Subcutaneous abdominal adipose tissue (tissue), 5 donors: ENCODE results near the gene NKAIN4.

Experiments used
- H3K27ac ChIP-seq: one replicate; pipeline ENCODE4 v1.7.0; 2013; ENCODE audit warnings: low read depth, mild to moderate bottlenecking, inconsistent platforms, low read length, moderate library complexity
- H3K27me3 ChIP-seq, 5 donors: one replicate each; pipeline ENCODE4 v1.7.0; 2013; ENCODE audit warnings: low read length in 5 of 5, inconsistent platforms in 1 of 5; ENCODE audit not compliant: control insufficient read depth in 5 of 5, insufficient read depth in 4 of 5
- H3K36me3 ChIP-seq, 5 donors: one replicate each; pipeline ENCODE4 v1.7.0; 2013; ENCODE audit warnings: low read length in 5 of 5; ENCODE audit not compliant: control insufficient read depth in 5 of 5, insufficient read depth in 5 of 5
- H3K4me1 ChIP-seq, 5 donors: one replicate each; pipeline ENCODE4 v1.7.0; 2013; ENCODE audit warnings: low read length in 5 of 5, mild to moderate bottlenecking in 3 of 5, moderate library complexity in 1 of 5; ENCODE audit not compliant: control insufficient read depth in 5 of 5, insufficient read depth in 5 of 5
- H3K4me3 ChIP-seq, 5 donors: one replicate each; pipeline ENCODE4 v1.7.0; 2013; ENCODE audit warnings: low read length in 5 of 5, low read depth in 1 of 5
- H3K9ac ChIP-seq, 5 donors: one replicate each; pipeline ENCODE4 v1.7.0; 2013; ENCODE audit warnings: low read length in 5 of 5, mild to moderate bottlenecking in 4 of 5, moderate library complexity in 3 of 5
- H3K9me3 ChIP-seq, 5 donors: one replicate each; pipeline ENCODE4 v1.7.0; 2013; ENCODE audit warnings: low read length in 5 of 5; ENCODE audit not compliant: control insufficient read depth in 5 of 5
- donor health status: healthy.
- donor health status: healthy.
- donor health status: healthy.
- donor health status: healthy.
- donor health status: healthy.

The NKAIN4 gene

DNA sequence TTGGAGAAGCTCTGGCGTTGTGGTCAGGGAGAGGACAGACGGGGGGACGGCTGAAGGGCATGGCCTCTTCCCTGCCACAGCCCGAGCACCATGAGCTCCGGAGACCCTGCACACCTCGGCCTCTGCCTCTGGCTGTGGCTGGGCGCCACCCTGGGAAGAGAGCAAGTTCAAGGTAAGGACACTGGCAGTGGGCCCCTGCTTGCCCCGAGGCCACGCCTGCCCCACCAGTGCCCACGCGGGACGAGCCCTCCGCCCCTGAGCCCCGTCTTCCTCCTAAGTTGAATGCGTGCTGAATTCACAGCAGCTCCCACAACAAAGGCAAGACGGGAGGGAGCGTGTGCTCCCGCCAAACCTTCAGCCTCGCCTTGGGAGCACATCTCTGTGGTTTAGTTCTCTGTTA is 40.8 kb upstream of the NKAIN4 start:
- H3K27me3 ChIP-seq = peaks cover 57 to 67% (median 64%) of the 10 kb centered on the region in 5 donors
- H3K9me3 ChIP-seq = no peaks in the 10 kb centered on the region
- H3K4me1 ChIP-seq = no peaks in the 10 kb centered on the region
- no peak overlapping the region for H3K9ac ChIP-seq
- no peaks in the 10 kb centered on the region for H3K36me3 ChIP-seq
- H3K4me3 ChIP-seq = no peak overlapping the region
- H3K27ac ChIP-seq = no peak overlapping the region

DNA sequence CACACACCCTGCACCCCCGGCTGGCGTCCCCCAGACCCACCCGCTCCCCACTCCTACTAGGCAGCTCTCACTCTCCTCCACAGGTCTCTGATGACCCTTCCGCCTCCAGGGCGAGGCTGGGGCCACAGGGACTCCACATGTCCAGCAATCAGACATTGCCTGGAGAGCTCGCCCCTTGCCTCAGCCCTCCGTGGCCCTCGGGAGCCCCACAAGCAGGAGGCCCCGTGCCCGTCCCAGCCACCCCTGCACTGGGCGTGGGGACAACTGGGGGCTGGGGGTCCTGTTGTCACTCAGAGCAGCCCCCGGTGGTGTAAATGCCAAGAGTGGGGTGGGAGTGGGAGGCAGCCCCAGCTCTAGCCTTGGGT is 40.3 kb upstream of the NKAIN4 start:
- Histone ChIP-seq H3K36me3 (peaks cover 0 to 1% (median under 1%) of the 10 kb centered on the region in 5 donors), H3K4me3 (no peak overlapping the region), H3K9me3 (no peaks in the 10 kb centered on the region), H3K27ac (no peak overlapping the region), H3K27me3 (peaks cover 57 to 67% (median 64%) of the 10 kb centered on the region in 5 donors), H3K4me1 (no peaks in the 10 kb centered on the region), H3K9ac (no peak overlapping the region)

GRCh38 chr20:63293871-63294535 is 39.7 kb upstream of the NKAIN4 start:
- Histone ChIP-seq H3K27ac (no peak overlapping the region), H3K27me3 (peaks cover 57 to 64% (median 60%) of the 10 kb centered on the region in 5 donors), H3K9ac (no peak overlapping the region), H3K4me3 (no peak overlapping the region), H3K36me3 (peaks cover 0 to 7% (median 6%) of the 10 kb centered on the region in 5 donors), H3K4me1 (no peaks in the 10 kb centered on the region), H3K9me3 (no peaks in the 10 kb centered on the region)

- Histone ChIP-seq H3K9me3 (no peaks in the 10 kb centered on the region), H3K4me1 (no peaks in the 10 kb centered on the region), H3K27me3 (peaks cover 52 to 61% (median 58%) of the 10 kb centered on the region in 5 donors), H3K9ac (no peak overlapping the region), H3K4me3 (no peak overlapping the region), H3K27ac (no peak overlapping the region), H3K36me3 (peaks cover 0 to 12% (median 11%) of the 10 kb centered on the region in 5 donors)
Observed at GRCh38 chr20:63293456-63293855, 39.2 kb upstream of the NKAIN4 start.

- no peak within 1 kb of the TSS for H3K27ac ChIP-seq
- no peak within 1 kb of the TSS for H3K4me3 ChIP-seq
- H3K9ac ChIP-seq = no peak within 1 kb of the TSS
- peaks cover 50 to 60% (median 56%) of the 10 kb centered on the region in 5 donors for H3K27me3 ChIP-seq
- H3K36me3 ChIP-seq = peaks cover 0 to 18% (median 17%) of the 10 kb centered on the region in 5 donors
- H3K4me1 ChIP-seq = no peaks in the 10 kb centered on the region
- H3K9me3 ChIP-seq = no peaks in the 10 kb centered on the region
Observed at GRCh38 chr20:63292904-63293303, 38.6 kb upstream of the NKAIN4 start, which contains the start of gene COL20A1. COL20A1 (plus strand) TSS chr20:63293186; CDS start chr20:63295108, 1,922 bp downstream.

- H3K27me3 ChIP-seq = peaks cover 44 to 54% (median 50%) of the 10 kb centered on the region in 5 donors
- H3K36me3 ChIP-seq = peaks cover 0 to 24% (median 20%) of the 10 kb centered on the region in 5 donors
- H3K9me3 ChIP-seq = no peaks in the 10 kb centered on the region
- no peaks in the 10 kb centered on the region for H3K4me1 ChIP-seq
- H3K27ac ChIP-seq = no peak overlapping the region
- H3K9ac ChIP-seq = no peak overlapping the region
- no peak overlapping the region for H3K4me3 ChIP-seq
Observed at GRCh38 chr20:63292292-63292701, 38.0 kb upstream of the NKAIN4 start.

DNA sequence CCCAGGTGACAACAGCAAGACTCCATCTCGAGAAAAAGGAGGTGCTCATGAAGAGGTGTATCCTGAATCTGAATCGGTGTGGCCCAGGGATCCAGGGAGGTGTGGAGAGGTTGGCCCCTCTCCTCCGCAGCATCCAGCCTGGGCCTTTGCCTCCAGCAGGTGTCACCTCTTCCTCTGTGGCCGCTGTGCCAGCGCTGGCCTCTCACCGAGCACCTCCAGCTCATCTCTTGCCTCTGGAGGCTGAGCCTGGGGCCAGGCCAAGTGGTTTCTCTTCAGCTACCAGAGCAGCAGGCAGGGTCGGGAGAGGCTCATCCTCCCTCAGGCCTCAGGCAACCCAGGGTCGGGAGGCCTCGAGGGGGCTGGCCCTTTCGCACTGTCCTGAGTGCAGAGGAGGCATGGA is 37.5 kb upstream of the NKAIN4 start:
- Histone ChIP-seq H3K27ac (no peak overlapping the region), H3K36me3 (peaks cover 0 to 28% (median 25%) of the 10 kb centered on the region in 5 donors), H3K4me3 (no peak overlapping the region), H3K9ac (no peak overlapping the region), H3K4me1 (no peaks in the 10 kb centered on the region), H3K27me3 (peaks cover 39 to 50% (median 48%) of the 10 kb centered on the region in 5 donors), H3K9me3 (no peaks in the 10 kb centered on the region)

DNA sequence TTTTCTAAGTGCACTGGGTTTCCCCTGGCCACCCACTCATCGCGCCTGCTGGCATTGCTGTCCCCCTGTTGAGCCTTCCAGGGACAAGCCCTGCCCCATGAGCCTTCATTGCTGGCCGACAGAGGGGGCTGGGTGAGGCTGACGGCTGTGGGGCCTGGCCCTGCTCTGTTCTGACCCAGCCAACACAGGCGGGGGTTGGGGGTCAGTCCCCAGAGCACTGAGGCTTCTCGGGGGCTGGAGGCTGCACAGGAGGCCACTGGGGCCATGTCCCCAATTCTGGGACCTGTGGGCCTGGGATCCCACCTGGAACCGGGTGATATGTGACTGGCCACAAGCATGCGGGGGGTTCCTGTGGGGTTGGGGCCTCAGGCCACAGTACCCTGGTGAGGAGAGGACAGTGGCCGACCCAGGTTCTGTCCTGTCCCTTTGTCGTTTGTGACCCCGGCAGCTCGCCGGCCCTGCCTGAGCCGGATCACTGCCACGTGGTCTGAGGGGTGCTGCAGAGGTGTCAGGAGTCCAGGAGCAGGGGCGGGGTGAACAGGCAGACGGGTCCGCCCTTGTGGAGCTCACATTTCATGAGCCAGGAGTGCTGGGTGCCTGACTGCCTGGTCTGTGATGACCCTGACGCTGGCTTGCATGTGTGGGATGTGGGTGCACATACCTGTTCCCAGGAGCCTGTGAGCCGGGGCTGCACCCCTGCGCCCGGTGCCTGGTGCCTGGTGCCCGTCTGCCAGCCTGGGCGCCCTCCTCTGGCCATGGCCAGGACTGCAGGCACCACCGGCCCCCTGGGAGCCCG is 36.6 kb upstream of the NKAIN4 start:
- H3K4me1 ChIP-seq = no peaks in the 10 kb centered on the region
- H3K9ac ChIP-seq = no peak overlapping the region
- no peak overlapping the region for H3K27ac ChIP-seq
- peaks cover 0 to 35% (median 33%) of the 10 kb centered on the region in 5 donors for H3K36me3 ChIP-seq
- no peaks in the 10 kb centered on the region for H3K9me3 ChIP-seq
- H3K4me3 ChIP-seq = no peak overlapping the region
- H3K27me3 ChIP-seq = peaks cover 33 to 43% (median 39%) of the 10 kb centered on the region in 5 donors

- Histone ChIP-seq H3K9me3 (no peaks in the 10 kb centered on the region), H3K36me3 (peaks cover 0 to 42% (median 40%) of the 10 kb centered on the region in 5 donors), H3K4me3 (no peak overlapping the region), H3K27ac (no peak overlapping the region), H3K9ac (no peak overlapping the region), H3K4me1 (no peaks in the 10 kb centered on the region), H3K27me3 (peaks cover 27 to 36% (median 32%) of the 10 kb centered on the region in 5 donors)
Observed at GRCh38 chr20:63290136-63290676, 35.9 kb upstream of the NKAIN4 start.
